HUDEP-2 (cell line): ENCODE data around the gene CRTC3.
"Not testable (repeated sequence)": the region's sequence is repeated elsewhere in the genome, so short reads cannot be mapped to it uniquely, and the experiment has no call there.

Source experiments
- DNase-seq, 76 experiments: peaks; one replicate each; lab custom pipeline; 2025; ENCODE audit not compliant: unreplicated experiment in 76 of 76; lab: John Stamatoyannopoulos, UW

CRTC3 gene

GRCh38 chr15:90529371-90530249, at the start of gene CRTC3:
CRTC3 (plus strand) TSS chr15:90529923; CDS start chr15:90530072, 149 bp downstream.
- DNase-seq, result peak in 34 of 76 experiments; percentile 4 to 60 (median 26)

DNA sequence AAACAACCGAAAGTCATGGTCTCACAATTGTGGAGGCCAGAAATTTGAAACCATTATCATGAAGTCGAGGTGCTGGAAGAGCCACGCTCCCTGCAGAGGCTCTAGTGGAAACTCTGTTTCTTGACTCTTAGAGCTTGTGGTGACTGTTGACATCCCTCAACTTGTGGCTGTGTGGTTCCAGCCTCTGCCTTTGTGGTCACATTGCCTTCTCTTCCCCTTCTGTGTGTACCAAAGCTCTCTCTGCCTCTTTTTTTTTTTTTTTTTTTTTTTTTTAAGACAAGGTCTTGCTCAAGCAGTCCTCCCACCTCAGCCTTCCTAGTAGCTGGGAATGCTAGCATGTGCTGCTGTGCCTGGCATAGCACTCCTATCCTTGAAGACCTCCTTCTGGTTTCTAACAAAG, 48.7 kb upstream of the CRTC3 start:
- no peak for DNase-seq

DNA sequence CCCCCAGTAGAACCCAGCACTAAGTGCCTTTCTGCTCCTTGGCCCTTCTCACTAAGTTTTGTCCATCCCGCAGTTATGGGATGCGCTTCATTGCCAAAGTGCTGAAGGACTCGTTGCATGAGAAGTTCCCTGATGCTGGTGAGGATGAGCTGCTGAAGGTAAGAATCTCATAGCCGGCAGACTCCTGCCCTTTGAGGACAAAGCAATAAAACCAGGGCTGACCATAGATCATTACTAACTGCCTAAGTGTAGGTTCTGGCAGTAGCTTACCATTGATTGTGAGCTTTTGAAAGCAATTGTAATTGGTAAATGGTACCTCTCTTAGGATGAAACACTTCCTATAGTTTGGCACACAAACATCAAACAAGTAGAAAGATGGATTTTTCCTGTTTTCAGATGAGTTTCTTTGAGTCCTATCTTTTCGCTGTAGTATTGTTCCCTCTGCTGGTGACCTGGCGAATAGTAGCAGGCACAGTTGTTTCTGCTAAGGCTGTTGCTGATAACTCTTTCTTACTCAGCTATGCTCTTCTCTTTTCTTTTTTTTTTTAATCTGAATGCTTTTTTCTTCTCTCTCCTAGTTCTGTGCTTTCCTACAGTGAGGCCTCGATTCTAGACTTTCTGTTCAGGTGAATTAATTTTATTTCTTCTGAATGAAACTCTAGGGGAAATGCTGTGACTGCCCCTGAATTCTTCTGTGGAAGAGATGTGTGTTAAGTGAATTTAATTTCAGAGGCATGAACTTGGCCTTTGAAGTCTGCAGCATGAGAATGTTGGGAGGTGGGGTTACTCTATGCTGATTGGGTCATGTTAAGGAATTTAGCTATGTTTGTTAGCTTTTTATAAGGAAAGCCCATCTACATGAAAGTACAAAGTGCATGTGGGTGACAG, 47.4 kb upstream of the CRTC3 start:
- peak in 41 of 76 experiments; percentile 2 to 60 (median 19) for DNase-seq

DNA sequence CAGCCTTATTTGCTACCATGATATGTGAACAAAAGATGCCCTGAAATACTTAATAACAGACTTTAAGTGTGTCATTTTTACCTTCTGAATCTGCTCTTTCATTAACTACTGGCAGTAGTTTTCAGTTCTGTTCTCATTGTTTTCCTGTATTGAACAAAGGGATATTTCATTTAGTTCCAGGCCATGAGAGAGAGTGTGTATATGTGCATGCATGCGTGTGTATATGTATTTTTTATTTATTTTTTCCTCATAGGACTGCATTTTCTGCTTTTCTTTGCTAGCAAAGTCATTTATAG, 46.8 kb upstream of the CRTC3 start:
- DNase-seq, result no peak

GRCh38 chr15:90483637-90484036, 46.1 kb upstream of the CRTC3 start:
- no peak for DNase-seq

DNA sequence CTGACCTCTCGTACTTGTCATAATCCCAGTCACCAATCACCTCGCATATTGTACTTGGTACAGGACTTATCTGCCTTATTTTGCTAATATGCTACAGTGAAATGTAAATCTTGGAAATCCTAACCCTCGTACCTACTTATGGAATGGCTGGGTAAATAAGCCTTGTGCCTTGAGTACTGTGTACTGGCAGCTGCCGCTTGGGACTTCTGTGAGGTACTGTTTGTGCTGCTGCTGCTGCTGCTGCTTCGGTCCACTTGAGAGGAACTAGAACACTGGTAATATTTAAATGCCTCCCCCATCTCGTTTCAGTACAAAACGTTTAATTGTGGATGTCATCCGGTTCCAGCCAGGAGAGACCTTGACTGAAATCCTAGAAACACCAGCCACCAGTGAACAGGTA, 42.5 kb upstream of the CRTC3 start:
- DNase-seq, result no peak

- no peak for DNase-seq
Measured at GRCh38 chr15:90489514-90489913, 40.2 kb upstream of the CRTC3 start.

GRCh38 chr15:90489944-90490343, 39.8 kb upstream of the CRTC3 start:
- DNase-seq, result no peak

- DNase-seq, result no peak
Measured at GRCh38 chr15:90493647-90494046, 36.1 kb upstream of the CRTC3 start.

DNA sequence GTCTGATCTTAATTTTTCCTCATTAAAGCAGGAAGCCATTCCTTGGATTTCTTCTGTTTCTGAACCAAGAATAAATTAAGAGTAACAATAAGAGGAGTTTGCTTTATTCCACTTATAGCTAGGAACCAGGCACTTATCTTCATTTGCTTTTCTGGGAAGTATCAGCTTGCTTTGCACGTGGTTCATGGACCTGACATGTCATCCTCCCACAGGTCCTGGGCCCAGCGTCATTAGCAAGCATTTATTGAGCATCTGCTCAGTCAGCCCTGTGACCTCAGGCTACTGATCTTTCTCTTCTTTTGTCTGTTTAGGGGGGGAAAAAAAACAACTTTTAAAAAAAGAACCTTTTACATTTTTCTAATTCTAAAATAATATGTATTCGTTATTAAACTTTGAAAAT, 34.7 kb upstream of the CRTC3 start:
- no peak for DNase-seq

DNA sequence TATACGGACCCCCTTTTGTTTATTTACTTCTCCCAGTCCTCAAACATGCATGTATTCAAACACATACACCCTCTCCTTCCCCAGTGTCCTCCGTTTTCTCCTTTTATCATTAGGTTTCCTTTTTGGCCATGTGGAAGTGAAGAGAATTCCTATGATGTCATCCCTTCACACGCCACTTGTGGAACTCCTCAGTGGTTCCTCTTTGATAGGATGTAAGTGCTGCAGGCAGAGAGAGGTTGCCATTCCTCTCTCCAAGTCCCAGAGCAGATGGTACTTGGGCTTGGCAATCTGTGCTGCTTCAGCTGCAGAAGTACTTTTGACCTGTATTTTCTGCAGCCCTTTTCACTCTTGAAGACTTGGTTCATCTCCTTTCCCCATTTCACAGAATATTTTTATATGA, 32.9 kb upstream of the CRTC3 start:
- no peak for DNase-seq

- no peak for DNase-seq
Measured at GRCh38 chr15:90497376-90497775, 32.3 kb upstream of the CRTC3 start.

- DNase-seq, result no peak
Measured at GRCh38 chr15:90497912-90498311, 31.8 kb upstream of the CRTC3 start.

DNA sequence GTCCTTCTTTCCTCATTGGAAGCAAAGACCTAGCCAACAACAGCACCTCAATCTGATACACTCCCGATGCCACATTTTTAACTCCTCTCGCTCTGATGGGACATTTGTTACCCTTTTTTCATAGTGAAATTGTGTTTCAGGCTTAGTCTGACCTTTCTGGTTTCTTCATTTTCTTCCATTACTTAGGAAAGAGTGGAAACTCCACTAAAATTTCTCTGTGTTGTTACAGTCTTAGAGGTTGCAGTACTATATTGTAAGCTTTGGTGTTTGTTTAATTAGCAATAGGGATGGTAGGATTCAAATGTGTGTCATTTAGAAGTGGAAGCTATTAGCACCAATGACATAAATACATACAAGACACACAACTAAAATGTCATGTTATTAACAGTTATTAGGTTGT, 29.6 kb upstream of the CRTC3 start:
- no peak for DNase-seq

GRCh38 chr15:90501898-90502297, 27.8 kb upstream of the CRTC3 start:
- DNase-seq, result no peak

DNA sequence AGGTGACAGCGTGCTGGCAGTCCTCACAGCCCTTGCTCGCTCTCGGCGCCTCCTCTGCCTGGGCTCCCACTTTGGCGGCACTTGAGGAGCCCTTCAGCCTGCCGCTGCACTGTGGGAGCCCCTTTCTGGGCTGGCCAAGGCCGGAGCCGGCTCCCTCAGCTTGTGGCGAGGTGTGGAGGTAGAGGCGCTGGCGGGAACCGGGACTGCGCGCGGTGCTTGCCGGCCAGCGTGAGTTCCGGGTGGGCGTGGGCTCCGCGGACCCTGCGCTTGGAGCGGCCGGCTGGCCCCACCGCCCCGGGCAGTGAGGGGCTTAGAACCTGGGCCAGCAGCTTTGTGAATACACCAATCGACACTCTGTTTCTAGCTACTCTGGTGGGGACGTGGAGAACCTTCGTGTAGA, 18.9 kb upstream of the CRTC3 start:
- DNase-seq, result not testable (repeated sequence)

DNA sequence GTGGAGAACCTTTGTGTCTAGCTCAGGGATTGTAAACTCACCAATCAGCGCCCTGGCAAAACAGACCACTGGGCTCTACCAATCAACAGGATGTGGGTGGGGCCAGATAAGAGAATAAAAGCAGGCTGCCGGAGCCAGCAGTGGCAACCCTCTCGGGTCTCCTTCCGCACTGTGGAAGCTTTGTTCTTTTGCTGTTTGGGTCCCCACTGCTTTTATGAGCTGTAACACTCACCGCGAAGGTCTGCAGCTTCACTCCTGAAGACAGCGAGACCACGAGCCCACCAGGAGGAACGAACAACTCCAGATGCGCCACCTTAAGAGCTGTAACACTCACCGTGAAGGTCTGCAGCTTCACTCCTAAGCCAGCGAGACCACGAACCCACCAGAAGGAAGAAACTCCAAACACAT, 18.5 kb upstream of the CRTC3 start:
- not testable (repeated sequence) for DNase-seq

DNA sequence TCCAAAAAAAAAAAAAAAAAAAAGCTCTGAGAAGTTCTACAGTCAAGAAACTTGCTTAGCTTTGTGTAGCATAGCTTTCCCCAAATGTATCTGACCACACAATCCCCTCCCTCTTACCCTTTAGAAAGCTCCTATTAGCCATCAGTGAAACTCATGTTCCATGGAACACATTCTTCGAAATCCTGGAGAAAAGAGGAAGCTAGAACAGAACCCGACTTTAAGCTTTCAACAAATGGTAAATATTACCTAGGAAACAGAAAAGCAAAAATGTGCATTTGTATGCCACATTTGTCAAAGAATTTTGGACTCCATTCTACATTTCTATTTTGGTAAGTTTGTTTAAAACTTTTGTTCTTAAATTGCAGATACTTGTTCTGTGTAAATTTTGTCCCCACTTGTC, 17.4 kb upstream of the CRTC3 start:
- no peak for DNase-seq

DNA sequence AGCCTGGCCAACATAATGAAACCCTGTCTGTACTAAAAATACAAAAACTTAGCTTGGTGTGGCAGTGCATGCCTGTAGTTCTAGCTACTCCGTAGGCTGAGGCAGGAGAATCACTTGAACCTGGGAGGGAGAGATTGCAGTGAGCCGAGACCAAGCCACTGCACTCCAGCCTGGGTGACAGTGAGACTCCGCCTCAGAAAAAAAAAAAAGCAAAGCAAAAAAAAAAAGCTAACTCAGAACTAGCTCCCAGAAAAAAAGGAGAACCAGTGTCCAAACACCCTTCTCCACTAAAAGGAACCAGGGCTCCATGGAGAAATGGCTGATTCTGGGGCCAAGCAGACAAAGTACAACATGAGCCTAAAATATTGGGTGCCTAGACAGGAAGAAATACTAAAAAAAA, 16.7 kb upstream of the CRTC3 start:
- DNase-seq, result peak in 1 of 76 experiments; percentile 19

DNA sequence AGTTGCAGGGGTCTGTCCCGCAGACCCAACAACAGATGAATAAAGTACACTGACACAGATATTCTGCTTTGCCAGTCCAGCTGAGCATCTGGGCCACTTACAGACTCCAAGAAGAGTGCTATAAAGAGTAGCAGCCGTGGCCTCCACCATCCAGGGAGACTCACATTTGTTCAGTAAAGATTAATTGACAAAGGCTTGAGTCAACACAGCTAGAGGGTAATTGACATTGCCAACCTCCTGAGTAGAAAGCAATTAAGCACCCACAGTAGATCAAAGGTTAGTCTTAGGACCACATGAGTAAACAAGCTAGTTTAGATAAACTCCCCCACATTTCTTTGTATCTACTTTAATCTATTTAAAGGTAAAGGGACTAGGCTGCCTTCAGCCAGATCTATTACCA, 16.3 kb upstream of the CRTC3 start:
- DNase-seq, result peak in 1 of 76 experiments; percentile 1

- not testable (repeated sequence) for DNase-seq
Measured at GRCh38 chr15:90513893-90514292, 15.8 kb upstream of the CRTC3 start.

GRCh38 chr15:90519688-90520087, 10.0 kb upstream of the CRTC3 start:
- no peak for DNase-seq
